ENCODE measurements around the gene DCC. TPM values are rescaled to one million over a fixed set of nuclear protein-coding genes. Genes with fewer than 3 reads are reported as not detected.

DCC gene
- total RNA-seq, 1 donor from 2014 or later, result 5.6 TPM

GRCh38 chr18:52313213-52313612, 26.8 kb upstream of the DCC start:
- Mint-ChIP-seq H3K27me3 (ENCODE audit: unreplicated experiment) (no peaks in the 10 kb centered on the region), H3K27ac (ENCODE audit: unreplicated experiment) (no peak overlapping the region)

DNA sequence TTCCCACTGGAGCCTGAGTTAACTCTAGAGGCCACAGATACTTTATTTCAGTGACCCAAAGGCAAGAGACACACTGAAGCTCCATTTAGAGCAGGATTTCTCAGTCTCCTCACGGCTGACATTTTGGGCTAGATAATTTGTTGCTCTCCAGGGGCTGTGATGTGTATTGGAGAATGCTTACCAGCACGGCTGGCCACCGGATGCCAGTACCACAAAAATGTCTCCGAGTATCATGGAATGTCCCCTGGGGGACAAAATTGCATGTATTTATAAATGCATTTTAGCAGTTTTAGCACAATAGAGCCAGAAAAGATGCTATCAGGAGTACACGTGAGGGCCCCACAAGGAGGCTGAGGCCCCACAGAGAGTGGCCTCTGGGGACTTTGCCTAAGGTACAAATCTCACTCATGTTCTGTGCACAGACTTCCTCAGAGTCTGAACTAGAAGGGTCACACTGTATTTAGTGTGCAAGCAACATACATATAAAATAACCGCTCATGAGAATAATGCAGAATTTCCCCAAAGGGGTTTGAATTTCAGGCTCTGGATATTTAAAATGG, 20.5 kb upstream of the DCC start:
- no peak overlapping the region for H3K4me3 Mint-ChIP-seq (ENCODE audit: unreplicated experiment)
- no peaks in the 10 kb centered on the region for H3K27me3 Mint-ChIP-seq (ENCODE audit: unreplicated experiment)

More at GRCh38 chr18:52313213-52313612, 26.8 kb upstream of the DCC start:
- no peak for DNase-seq
- H3K36me3 Mint-ChIP-seq (ENCODE audit: unreplicated experiment), result no peaks in the 10 kb centered on the region
- peaks cover 4% of the 10 kb centered on the region for H3K9me3 Mint-ChIP-seq (ENCODE audit: unreplicated experiment)
- TF ChIP-seq, protein P1, sequence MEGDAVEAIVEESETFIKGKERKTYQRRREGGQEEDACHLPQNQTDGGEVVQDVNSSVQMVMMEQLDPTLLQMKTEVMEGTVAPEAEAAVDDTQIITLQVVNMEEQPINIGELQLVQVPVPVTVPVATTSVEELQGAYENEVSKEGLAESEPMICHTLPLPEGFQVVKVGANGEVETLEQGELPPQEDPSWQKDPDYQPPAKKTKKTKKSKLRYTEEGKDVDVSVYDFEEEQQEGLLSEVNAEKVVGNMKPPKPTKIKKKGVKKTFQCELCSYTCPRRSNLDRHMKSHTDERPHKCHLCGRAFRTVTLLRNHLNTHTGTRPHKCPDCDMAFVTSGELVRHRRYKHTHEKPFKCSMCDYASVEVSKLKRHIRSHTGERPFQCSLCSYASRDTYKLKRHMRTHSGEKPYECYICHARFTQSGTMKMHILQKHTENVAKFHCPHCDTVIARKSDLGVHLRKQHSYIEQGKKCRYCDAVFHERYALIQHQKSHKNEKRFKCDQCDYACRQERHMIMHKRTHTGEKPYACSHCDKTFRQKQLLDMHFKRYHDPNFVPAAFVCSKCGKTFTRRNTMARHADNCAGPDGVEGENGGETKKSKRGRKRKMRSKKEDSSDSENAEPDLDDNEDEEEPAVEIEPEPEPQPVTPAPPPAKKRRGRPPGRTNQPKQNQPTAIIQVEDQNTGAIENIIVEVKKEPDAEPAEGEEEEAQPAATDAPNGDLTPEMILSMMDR (IDR thresholded peaks at IDR 0.05; ENCODE audit: partially characterized antibody, unreplicated experiment), result no peak
- no peak overlapping the region for H3K4me3 Mint-ChIP-seq (ENCODE audit: unreplicated experiment)
- peaks cover 6% of the 10 kb centered on the region for H3K4me1 Mint-ChIP-seq (ENCODE audit: low read depth, unreplicated experiment)

GRCh38 chr18:52322307-52322706, 17.7 kb upstream of the DCC start:
- Mint-ChIP-seq H3K36me3 (ENCODE audit: unreplicated experiment) (no peaks in the 10 kb centered on the region), H3K27ac (ENCODE audit: unreplicated experiment) (no peak overlapping the region), H3K27me3 (ENCODE audit: unreplicated experiment) (peaks cover 3% of the 10 kb centered on the region), H3K9me3 (ENCODE audit: unreplicated experiment) (no peaks in the 10 kb centered on the region), H3K4me1 (ENCODE audit: low read depth, unreplicated experiment) (peaks cover 12% of the 10 kb centered on the region), H3K4me3 (ENCODE audit: unreplicated experiment) (no peak overlapping the region)
- no peak for DNase-seq
- TF ChIP-seq, protein P1 (IDR thresholded peaks at IDR 0.05; ENCODE audit: partially characterized antibody, unreplicated experiment), result no peak

More for the DNA sequence above, 20.5 kb upstream of the DCC start:
- H3K27ac Mint-ChIP-seq (ENCODE audit: unreplicated experiment), result no peak overlapping the region
- H3K36me3 Mint-ChIP-seq (ENCODE audit: unreplicated experiment), result no peaks in the 10 kb centered on the region
- peak; percentile 14 for DNase-seq
- H3K9me3 Mint-ChIP-seq (ENCODE audit: unreplicated experiment), result peaks cover 4% of the 10 kb centered on the region
- H3K4me1 Mint-ChIP-seq (ENCODE audit: low read depth, unreplicated experiment), result peaks cover 12% of the 10 kb centered on the region
- TF ChIP-seq, protein P1 (IDR thresholded peaks at IDR 0.05; ENCODE audit: partially characterized antibody, unreplicated experiment), result no peak

- no peak overlapping the region for H3K27ac Mint-ChIP-seq (ENCODE audit: unreplicated experiment)
- no peak for DNase-seq
- no peak overlapping the region for H3K4me3 Mint-ChIP-seq (ENCODE audit: unreplicated experiment)
- H3K9me3 Mint-ChIP-seq (ENCODE audit: unreplicated experiment), result no peaks in the 10 kb centered on the region
- H3K27me3 Mint-ChIP-seq (ENCODE audit: unreplicated experiment), result peaks cover 3% of the 10 kb centered on the region
- peaks cover 12% of the 10 kb centered on the region for H3K4me1 Mint-ChIP-seq (ENCODE audit: low read depth, unreplicated experiment)
- H3K36me3 Mint-ChIP-seq (ENCODE audit: unreplicated experiment), result no peaks in the 10 kb centered on the region
- TF ChIP-seq, protein P1 (IDR thresholded peaks at IDR 0.05; ENCODE audit: partially characterized antibody, unreplicated experiment), result no peak
Observed at GRCh38 chr18:52323802-52324201, 16.2 kb upstream of the DCC start.

GRCh38 chr18:52325997-52326396, 14.0 kb upstream of the DCC start:
- peaks cover 3% of the 10 kb centered on the region for H3K4me1 Mint-ChIP-seq (ENCODE audit: low read depth, unreplicated experiment)
- no peaks in the 10 kb centered on the region for H3K36me3 Mint-ChIP-seq (ENCODE audit: unreplicated experiment)
- peaks cover 3% of the 10 kb centered on the region for H3K27me3 Mint-ChIP-seq (ENCODE audit: unreplicated experiment)
- no peaks in the 10 kb centered on the region for H3K9me3 Mint-ChIP-seq (ENCODE audit: unreplicated experiment)
- DNase-seq, result no peak
- TF ChIP-seq, protein P1 (IDR thresholded peaks at IDR 0.05; ENCODE audit: partially characterized antibody, unreplicated experiment), result no peak
- no peak overlapping the region for H3K27ac Mint-ChIP-seq (ENCODE audit: unreplicated experiment)
- no peak overlapping the region for H3K4me3 Mint-ChIP-seq (ENCODE audit: unreplicated experiment)
